GM21390 (cell line): ENCODE results near the gene CCDC160.

Experiments used
- ATAC-seq: cut with Tn5 transposase; IDR thresholded peaks from one replicate; pipeline ENCODE4 v1.9.1; 2021; ENCODE audit not compliant: unreplicated experiment

CCDC160 gene

GRCh38 chrX:134294548-134294947 lies 57.6 kb downstream of the CCDC160 start:
- ATAC-seq: no peak
